H1 (cell line): ENCODE data around the gene TAS2R19.

Experiments
- CBX5 ChIP-seq: fragments of 300-800, 300-1000 bp; sonication (generic); IDR thresholded peaks from 2 replicates; pipeline ENCODE4 v1.7.1; 2016; ENCODE audit warnings: antibody characterized with exemption, low read length, low read depth
- CHD1 ChIP-seq: IDR thresholded peaks from 2 replicates; pipeline ENCODE4 v1.6.1; 2012; ENCODE audit warnings: low read depth, low read length, improper control_type of control experiment
- EP300 ChIP-seq, 2 experiments: IDR thresholded peaks; 1 replicate in 1 of 2; 2 replicates in 1 of 2; pipeline ENCODE4 v1.6.1; 2011 to 2012; ENCODE audit warnings: low read depth in 2 of 2, low read length in 2 of 2, mild to moderate bottlenecking in 2 of 2, borderline replicate concordance in 1 of 2, inconsistent platforms in 1 of 2, moderate library complexity in 1 of 2
- EZH2 ChIP-seq: fragments of 200-600 bp; sonication (generic); IDR thresholded peaks from 2 replicates; pipeline ENCODE4 v1.7.1; 2012; ENCODE audit warnings: low read depth, mild to moderate bottlenecking, moderate library complexity, low read length, inconsistent platforms; ENCODE audit not compliant: severe bottlenecking
- POLR2A ChIP-seq, 2 experiments: IDR thresholded peaks; 1 replicate in 1 of 2; 2 replicates in 1 of 2; pipeline ENCODE4 v1.6.1; 2011; ENCODE audit warnings: low read depth in 2 of 2, low read length in 2 of 2, mild to moderate bottlenecking in 2 of 2; ENCODE audit errors: control extremely low read depth in 1 of 2
- SIN3A ChIP-seq, 2 experiments: IDR thresholded peaks in 1 of 2; conservative IDR thresholded peaks in 1 of 2; 2 replicates each; pipeline ENCODE4 v1.6.1; 2011 to 2012; ENCODE audit warnings: low read length in 2 of 2, improper control_type of control experiment in 1 of 2, low read depth in 1 of 2, mild to moderate bottlenecking in 1 of 2
- SIRT6 ChIP-seq: IDR thresholded peaks from one replicate; pipeline ENCODE4 v1.7.1; 2012; ENCODE audit warnings: low read length, inconsistent platforms
- SIX5 ChIP-seq: IDR thresholded peaks from 2 replicates; pipeline ENCODE4 v1.6.1; 2011; ENCODE audit warnings: mild to moderate bottlenecking, low read depth, low read length
- SP4 ChIP-seq: IDR thresholded peaks from 2 replicates; pipeline ENCODE4 v1.6.1; 2012; ENCODE audit warnings: low read length, inconsistent platforms
- TAF1 ChIP-seq: IDR thresholded peaks from 2 replicates; pipeline ENCODE4 v1.6.1; 2011; ENCODE audit warnings: mild to moderate bottlenecking, low read depth, low read length
- YY1 ChIP-seq: IDR thresholded peaks from 2 replicates; pipeline ENCODE4 v1.6.1; 2011; ENCODE audit warnings: low read depth, mild to moderate bottlenecking, low read length
- TF ChIP-seq, protein P1 (sequence below), 3 experiments: IDR thresholded peaks; 1 replicate in 2 of 3; 2 replicates in 1 of 3; pipeline versions ENCODE4 v1.5.1 to v1.6.1; 2011; ENCODE audit warnings: low read length in 3 of 3, mild to moderate bottlenecking in 3 of 3, inconsistent platforms in 2 of 3, low read depth in 1 of 3, moderate library complexity in 1 of 3; ENCODE audit not compliant: insufficient read depth in 1 of 3; ENCODE audit errors: control extremely low read depth in 1 of 3

DNA sequence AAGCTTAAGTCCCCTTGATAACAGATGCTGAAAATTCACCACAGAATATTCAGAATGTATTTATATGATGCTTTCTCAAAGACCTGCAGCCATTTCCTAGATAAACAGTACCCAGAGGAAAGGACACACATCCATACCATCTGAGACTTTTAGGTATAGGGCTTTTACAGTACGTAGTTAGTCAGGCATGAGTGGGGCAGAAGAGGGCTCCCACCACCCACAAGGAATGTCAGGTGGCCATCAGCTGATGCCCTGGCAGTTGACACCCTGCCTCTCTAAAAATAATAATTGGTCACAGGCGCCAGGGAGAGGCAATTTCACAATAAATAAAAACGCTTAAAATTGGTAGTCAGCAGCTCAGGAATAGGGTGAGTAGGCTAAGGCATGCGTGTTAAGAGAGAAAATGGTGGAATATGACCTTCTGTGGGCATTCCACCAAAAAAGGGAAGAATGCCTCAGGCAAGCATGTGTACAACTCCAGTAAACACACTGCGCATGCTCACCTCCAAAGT lies 47.5 kb upstream of the TAS2R19 start:
- TF ChIP-seq EP300 (IDR thresholded peaks at IDR 0.05; ENCODE audit: borderline replicate concordance in 1 of 2, low read depth in 2 of 2, low read length in 2 of 2): no peak
- no peak for TF ChIP-seq EZH2
- TF ChIP-seq SIN3A (conservative IDR thresholded peaks at IDR 0.05 in 1 of 2, IDR thresholded peaks at IDR 0.05 in 1 of 2; ENCODE audit: low read depth in 1 of 2, low read length in 2 of 2): no peak
- no peak for TF ChIP-seq SP4
- TF ChIP-seq POLR2A (IDR thresholded peaks at IDR 0.05; ENCODE audit: control extremely low read depth in 1 of 2, low read depth in 2 of 2, low read length in 2 of 2): no peak
- TF ChIP-seq SIRT6: no peak
- TF ChIP-seq, protein P1, sequence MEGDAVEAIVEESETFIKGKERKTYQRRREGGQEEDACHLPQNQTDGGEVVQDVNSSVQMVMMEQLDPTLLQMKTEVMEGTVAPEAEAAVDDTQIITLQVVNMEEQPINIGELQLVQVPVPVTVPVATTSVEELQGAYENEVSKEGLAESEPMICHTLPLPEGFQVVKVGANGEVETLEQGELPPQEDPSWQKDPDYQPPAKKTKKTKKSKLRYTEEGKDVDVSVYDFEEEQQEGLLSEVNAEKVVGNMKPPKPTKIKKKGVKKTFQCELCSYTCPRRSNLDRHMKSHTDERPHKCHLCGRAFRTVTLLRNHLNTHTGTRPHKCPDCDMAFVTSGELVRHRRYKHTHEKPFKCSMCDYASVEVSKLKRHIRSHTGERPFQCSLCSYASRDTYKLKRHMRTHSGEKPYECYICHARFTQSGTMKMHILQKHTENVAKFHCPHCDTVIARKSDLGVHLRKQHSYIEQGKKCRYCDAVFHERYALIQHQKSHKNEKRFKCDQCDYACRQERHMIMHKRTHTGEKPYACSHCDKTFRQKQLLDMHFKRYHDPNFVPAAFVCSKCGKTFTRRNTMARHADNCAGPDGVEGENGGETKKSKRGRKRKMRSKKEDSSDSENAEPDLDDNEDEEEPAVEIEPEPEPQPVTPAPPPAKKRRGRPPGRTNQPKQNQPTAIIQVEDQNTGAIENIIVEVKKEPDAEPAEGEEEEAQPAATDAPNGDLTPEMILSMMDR (IDR thresholded peaks at IDR 0.05; ENCODE audit: control extremely low read depth in 1 of 3, insufficient read depth in 1 of 3, low read depth in 1 of 3, low read length in 3 of 3): no peak
- TF ChIP-seq TAF1: no peak
- TF ChIP-seq SIX5: no peak
- no peak for TF ChIP-seq CHD1
- no peak for TF ChIP-seq CBX5
- TF ChIP-seq YY1: no peak
